Activated T-helper 9 cell treated with anti-CD3 and anti-CD28 coated beads, Interleukin-2, amount 50 U/mL, for 16 hours (primary cell): Measurements from ENCODE around the gene EEF1AKMT3.

Experiments used
- DNase-seq: peaks from one replicate; pipeline ENCODE4 v3.0.0-alpha.2; 2020; ENCODE audit warnings: low read depth

EEF1AKMT3 gene

DNA sequence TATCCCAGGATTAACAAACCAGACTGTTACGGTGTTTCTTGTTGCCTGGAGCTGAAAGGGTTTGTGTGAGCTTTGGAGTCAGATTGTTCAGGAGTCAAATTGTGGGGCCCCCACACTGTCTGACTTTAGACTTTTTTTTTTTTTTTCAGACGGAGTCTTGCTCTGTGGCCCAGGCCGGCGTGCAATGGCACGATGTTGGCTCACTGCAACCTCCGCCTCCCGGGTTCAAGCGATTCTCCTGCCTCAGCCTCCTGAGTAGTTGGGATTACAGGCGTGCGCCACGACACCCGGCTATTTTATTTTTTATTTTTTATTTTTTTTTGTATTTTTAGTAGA, 11.0 kb downstream of the EEF1AKMT3 start:
- no peak for DNase-seq

DNA sequence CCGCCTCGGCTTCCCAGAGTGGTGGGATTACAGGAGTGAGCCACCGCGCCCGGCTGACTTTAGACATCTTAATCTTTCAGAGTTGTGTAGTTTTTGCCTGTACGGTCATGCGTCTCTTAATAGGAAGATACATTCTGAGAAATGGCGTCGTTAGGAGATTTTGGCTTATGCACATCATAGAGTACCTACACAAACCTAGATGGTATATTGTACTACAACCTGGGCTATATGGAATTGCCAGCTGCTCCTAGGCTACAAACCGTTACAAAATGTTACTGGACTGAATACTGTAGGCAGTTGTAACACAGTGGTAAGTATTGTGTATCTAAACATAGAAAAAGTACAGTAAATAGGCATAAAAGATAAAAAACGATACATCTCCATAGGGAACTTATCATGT, 11.4 kb downstream of the EEF1AKMT3 start:
- DNase-seq: no peak

DNA sequence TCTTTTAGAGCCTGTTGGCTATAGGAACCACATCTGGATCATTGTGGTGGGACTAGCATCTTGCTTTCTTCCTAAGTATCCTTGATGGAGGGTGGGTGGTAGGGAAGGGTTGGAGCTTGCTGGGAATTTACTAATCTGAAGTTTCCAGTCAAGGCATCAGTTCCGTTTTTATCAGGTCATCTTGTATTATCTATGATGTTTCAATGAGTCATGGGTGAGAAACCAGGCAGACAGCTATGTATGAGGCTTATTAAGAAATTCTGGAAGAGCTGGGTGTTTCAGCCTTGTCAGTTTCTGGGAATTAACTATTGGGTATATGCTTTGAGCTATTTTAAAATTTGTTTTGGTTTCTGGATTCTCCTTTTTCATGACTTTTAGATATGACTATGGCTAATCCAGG, 21.5 kb downstream of the EEF1AKMT3 start:
- no peak for DNase-seq

DNA sequence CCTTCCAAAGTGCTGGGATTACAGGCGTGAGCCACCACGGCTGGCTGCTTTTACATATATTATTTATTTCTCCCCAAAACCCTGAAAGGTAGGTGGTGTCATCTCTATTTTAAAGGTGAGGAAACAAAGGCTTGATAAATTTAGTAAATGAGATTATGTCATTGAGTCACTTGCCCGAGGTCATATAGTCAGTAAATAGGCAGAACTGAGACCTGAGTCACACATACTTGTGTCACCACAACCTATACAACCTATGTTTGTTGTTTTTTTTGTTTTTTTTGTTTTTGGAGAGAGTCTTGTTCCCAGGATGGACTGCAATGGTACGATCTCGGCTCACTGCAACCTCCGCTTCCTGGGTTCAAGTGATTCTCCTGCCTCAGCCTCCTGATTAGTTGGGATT, 22.9 kb downstream of the EEF1AKMT3 start:
- no peak for DNase-seq

DNA sequence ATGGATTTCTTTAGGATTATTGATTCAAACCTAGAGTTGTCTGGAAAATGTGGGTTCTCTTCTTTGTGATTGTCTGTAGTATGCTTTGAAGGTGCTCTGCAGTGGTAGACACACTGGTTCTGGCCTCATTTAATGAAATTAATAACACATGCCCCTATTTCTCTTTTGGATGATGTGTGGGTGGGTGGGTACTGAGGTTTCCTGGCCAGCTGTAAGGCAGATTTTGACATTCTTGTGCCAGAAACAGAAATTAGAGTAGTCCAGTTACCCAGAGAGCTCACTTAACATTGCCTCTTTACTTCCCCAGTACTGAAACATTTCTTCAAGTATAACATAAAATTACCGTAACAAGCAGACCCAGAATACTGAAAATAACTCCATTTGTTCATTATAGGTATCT, 24.6 kb downstream of the EEF1AKMT3 start:
- no peak for DNase-seq

DNA sequence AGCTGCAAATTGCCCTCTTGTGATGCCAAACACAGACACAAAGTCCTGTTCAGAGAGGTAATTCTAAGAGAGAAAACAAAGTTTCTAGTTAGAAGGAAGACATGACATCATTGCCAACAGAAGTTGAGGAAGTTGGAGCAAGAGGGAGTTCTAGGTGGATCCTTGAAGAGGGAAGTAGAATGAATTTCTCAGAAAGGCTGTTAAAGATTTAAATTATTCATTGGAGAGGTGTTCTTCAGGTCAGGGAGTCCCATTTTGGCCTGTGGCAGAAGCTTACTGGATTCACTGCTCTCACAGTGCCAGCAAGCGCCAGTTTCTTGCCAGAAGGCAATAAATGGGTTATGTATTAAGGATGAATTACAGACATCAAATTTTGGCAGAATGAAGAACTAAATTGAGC, 25.5 kb downstream of the EEF1AKMT3 start:
- DNase-seq: no peak

DNA sequence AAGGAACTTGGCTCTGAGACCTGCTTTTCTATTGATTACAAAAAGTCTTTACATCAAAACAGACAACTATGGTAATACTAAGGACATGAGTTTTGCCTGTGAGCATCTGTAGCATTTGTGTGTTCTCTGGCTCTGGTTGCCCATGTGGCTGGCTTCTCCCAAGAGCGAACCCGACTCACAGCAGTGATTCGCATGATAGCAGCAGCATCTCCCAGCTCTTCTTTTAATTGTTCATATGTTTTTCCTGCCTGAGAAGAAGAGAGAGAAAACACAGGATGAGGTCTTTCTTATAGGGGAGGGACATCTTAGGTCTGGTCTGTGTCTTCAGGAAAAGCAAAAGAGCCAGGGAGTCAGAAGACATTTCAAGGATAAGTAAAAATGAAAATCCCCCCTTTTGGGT, 28.6 kb downstream of the EEF1AKMT3 start:
- no peak for DNase-seq

DNA sequence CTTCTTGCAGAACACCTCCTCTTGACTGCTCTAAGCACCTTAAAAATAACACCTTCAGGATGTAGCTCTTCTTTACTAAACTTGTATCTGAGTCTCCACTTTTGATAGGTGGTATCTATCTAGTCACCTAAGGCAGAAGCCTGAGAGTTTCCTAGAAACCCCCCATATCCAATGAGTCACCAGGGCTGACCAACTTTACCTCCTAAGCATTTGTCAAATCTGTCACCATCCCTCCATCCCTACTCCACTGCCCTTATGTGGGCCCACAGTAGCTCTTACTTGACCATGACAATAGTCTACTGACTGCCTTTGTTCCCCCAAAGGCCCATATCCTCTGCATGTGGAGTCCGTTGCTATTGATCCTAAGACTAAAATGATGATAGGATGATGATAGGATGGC, 30.2 kb downstream of the EEF1AKMT3 start:
- no peak for DNase-seq

DNA sequence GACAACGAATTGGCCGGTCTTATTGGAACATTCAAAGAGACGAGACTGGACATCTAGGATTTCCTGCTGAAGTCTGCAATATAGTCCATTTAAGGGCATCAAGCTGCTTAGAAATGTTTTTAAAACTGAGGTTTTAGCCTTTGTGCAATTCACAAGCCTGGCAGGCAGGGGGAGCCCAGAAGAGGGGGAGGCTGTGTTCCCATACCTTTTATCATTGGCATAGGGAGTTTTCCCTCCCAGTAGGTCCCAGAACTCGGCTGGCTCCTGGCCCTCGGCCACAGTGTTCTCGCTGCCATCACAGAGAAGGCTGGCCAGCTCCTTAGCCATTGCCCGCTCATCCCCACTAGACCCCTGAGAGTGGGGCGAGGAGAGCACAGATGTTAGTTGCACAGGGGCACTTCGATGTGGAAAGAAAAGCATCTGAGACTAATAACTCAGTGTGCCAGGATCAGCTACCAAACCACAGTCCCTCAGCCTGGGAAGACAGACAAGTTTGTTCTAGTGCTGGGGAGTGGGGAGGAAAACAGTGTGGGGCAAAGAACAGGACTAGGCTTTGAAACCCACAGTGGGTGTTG, 31.0 kb downstream of the EEF1AKMT3 start:
- no peak for DNase-seq

DNA sequence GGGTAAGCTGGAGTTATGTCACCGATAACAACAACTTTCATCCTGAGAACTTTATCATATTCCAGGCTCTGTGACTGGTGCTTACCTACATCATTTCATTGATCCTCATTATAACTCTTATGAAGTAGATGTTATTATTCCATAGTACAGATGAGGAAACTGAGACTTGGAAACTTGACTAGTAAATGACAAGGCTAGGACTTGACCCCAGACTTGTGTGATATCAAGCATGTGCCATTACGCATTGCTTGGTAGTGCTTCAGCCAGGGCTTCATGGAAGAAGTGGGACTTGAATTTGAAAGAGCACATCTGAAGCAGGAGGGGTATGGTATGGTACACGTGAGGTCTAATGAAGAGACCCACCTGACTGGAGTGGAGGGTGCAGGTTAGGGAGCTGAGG, 34.3 kb downstream of the EEF1AKMT3 start:
- no peak for DNase-seq

DNA sequence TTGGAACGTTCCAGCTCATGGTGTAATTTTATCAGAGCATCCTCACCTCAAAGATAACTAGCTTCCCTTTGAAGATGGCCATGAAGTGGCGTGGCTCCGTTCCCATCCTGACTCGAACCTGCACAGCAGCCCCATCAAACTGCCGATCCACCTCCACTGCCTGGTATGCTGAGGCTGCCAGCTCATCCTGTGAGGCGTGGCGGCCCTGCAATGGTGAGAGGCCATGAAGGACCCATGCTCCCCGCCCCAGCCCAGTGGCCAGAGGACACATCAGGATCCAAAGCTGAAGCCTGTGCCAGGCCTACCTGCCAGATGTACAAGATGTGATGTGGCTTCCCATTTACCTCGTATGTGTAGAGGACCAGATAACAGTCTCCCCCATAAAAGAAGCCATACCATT, 34.9 kb downstream of the EEF1AKMT3 start:
- no peak for DNase-seq

DNA sequence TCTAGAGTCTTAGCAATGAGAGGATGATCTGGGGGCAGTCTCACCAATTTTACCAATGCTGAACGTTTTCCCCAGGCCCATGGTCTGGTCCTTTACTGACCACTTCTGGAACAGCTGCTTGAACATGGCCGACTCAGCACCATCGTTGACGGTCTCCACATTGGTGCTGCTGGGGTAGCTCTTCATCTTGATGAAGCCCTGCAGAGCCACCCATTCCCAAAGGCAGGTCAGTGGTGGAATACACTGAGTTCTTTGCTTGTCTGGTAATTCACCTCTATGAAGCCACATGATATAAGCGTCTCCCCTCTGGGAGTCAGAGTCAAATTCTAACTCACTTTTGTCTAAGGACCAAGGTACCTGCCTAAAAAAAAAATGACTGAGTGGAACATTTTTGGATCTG, 35.9 kb downstream of the EEF1AKMT3 start:
- no peak for DNase-seq

DNA sequence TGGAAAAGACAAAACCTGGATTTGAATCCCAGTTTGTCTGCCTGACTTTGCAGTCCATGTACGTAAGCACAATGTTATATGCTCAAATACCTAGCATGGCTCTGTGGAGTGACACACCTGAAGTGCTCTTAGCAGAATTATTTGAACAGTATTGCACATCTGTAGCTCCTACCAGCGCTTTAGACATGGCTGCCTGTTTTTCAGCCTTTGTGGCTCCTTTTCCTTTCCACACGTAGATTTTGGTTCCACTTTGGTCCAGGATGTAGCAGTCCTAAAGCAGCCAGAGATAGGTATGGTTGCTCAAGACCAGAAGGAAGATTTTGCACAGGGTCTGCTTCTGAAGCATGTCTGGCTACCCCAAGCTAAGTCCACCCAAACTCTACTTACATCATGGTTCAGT, 37.0 kb downstream of the EEF1AKMT3 start:
- DNase-seq: no peak

DNA sequence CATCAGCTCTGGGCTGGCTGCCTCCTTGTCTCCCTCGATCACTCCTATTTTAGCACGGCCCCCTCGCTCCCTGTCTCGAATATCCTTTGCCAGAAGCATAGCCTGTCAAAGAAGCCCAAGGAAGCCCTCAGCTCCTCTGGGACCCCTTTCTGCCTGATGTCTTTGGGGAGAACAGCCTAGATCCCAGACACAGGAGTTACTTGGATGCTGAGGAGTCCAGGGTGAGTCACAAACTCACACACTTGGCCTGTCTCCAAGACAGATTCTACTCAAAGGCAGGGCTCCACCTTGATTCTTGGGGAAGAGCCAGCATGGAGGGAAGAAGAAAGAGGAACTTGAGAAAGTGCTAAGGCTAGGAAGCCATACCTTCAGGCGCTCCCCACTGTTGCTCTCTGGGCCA, 38.0 kb downstream of the EEF1AKMT3 start:
- no peak for DNase-seq

DNA sequence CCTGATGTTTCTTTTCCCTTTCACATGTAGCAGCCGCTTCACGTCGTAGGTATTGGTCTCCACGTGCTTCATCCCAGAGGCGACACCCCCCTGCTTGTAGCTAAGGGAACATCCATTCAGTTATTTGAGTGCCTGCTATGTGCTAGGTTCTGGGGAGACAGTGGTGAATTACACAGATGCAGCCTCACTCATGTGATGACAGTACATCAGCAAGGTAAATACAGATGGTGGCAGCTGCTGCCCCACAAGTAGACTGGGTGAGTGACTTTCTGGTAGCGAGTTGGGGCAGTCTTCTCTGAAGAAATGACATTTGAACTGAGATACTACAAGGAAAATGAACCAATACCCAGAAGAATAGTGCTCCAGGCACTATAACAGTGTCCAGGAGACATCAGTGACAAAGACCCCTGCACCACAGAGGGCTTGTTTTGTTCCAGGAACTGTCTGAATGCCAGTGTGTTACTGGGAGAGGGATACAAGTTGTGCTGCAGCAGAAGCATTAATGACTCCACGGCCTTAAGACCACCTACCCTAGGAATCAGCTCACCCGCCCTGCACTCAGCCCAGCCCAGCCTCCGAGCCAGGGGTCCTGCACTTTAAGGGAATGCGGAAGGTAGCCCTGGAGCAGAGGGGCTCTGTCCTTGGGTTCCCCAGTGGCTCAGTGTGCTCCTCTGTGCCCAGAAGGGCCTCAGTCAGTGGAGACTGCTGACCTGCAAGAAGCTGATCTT, 38.8 kb downstream of the EEF1AKMT3 start:
- DNase-seq: no peak

DNA sequence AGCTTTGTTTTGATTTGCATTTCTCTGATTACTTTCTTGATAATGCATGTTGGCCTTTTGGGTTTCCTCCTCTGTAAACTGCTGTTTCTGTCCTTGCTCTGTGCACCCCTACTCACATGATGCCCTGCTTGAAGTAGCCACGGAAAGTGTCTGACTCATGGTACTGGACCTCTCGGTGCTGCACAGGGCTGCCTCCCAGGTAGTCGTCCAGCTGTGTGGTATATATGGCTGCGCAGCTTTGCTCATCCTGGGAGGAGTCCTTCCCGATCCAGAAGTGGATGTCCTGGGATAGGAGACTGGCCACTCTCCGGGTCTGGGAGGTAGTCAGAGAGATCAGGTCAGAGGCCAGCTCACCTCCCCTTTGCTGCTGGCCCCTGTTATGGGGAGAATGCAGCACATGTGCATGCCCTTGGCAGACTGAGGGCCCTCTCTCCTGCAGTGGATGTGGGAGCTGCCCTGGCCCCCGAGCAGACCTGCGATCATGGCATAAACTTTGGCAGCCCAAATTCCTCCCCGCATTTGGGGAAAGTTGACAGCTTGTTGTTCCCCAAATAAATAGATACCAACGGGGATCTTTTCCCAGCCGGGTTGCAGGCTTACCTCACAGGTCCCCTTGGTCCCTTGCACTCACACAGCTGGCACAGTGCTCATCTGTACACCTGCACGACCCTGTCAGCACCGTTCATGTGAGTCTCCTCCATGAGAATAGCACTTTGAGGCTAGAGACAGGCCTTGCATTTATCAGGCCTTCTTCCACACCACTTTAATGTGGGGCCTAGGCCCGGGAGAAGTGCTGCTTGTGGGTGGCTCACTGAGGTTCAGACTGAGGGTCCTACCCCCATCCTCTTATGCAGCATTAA, 40.9 kb downstream of the EEF1AKMT3 start:
- DNase-seq: no peak

DNA sequence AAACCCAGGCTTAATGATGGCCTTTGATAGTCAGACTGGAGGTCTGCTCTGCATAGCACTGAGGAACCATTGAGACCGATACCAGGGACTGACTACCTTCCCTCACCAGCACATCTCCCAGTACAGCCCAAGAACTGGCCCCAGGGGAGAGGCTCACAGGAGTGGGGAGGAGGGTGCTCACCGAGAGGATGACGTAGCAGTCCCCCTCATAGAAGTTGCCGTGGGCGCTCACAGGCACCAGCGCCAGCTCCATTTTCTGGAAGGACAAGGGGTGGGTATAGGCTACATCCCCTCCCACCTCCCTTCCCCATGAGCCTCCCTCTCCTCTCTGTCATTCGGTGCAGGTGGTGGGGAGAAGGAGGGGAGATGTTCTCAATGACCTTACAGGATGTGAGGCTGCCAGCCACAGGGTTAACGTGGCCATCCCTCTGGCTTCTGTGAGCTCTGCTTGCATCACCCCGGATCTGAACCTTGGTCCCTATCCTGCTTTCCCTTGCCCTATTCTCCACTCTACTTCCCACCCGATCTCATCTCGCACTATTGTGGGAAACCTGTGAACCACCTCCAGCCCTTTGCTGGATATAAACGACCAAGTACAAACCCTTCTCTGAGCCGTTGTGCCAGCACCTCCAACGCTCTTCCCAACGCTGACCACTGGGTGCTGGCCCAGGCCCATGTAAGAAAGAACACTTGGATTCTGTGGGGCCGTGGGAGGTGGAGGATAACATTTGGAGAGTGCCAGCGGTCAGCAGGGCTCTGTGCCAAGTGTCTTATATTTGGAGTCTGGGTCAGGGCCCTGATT, 41.8 kb downstream of the EEF1AKMT3 start:
- DNase-seq: no peak

DNA sequence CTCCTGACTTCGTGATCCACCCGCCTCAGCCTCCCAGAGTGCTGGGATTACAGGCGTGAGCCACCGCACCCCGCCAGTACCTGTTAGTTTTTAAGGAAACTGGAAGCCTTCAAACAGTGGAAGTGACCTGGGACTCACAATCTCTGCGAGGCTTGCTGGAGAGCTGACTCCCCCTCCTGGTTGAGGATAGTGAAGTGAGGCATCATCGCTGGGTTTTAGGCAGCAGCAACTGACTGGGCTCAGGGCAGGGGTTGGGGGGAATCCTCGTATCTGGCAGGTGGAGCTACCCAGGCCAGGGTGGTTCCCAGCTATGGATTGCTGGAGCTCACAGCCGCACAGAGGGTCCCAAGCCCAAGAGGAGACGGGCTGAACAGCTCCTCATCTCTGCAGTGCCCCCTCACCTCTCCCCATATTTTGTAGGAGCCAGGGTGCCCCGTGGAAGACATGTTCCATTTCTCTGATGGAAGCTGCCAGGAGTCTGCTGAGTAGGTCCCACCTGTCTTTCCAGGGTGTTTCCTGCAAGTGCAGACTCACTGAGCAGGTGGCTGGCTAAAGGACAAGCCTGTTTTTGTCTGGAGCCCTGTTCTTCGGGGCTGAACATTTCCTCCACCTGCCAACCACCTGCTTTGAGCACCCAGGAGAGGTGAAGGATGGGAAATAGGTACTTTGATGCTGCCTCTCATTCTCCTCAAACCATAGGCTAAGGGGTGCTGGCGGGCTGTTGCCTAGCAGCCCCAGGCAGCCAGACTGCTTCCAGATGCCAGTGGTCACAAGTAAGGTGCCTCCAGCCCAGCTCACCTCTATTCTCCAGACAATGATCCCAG, 43.0 kb downstream of the EEF1AKMT3 start:
- no peak for DNase-seq

DNA sequence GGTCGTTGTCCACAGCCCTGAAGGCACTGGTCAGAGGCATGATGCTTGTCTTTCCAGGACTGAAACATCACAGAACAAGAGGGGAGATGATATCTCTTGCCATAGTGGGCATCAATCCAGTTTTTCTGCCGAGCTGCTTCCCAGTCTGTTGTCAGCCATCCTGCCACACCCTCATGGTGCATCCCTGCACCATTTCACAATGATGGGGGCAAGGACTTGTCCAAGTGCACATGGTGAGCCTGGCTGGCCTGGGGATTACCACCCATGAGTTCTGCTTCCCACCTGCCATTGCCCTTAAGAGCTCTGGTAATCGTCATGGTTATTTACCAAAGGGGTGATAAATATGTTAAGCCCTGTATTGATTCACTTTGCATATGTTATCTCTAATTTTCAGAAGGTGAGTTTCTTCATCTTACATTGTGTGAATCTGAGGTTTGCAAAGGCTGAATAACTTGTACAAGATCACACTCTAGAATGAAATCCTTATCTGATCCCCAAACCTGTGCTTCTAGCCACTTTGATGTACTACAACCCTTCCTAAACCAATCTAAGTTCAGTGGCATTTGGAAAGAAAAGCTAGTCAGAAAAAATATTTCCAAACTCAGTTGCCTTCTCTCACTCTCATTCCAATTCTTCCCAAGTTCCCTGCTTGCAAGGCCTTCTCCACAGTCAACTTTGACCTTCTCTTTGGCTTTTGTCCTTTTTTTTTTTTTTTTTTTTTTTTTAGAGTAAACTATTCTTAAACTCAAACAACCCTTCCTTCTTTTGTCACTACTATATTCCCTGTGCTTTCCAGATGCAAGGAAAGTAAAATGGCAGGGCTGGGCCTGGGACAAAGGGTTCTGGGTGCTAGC, 43.8 kb downstream of the EEF1AKMT3 start:
- no peak for DNase-seq

DNA sequence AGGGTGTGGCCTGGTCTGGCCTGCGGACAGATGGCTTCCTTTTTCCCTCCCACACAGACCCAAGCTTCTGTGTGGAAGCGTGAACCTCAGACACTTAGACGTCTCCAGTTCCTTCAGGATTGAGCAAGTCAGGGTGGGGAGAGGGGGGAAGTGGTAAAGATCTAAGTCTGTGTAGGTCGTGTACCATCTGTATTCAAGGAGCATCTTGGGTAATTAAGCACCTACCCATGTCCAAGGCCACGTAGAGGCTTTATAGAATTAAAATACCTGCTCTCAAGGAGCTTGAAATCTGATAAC, 44.4 kb downstream of the EEF1AKMT3 start:
- DNase-seq: no peak
